Suprapubic skin (tissue), 4 donors: Measurements from ENCODE around the gene DOK5.

Experiments used
- CTCF ChIP-seq, 2 donors: fragments of 200-600 bp in 1 of 2; fragments of 450-650 bp in 1 of 2; sonication (generic) in 1 of 2; IDR thresholded peaks; one replicate each; pipeline ENCODE4 v1.5.1; 2016 to 2019; ENCODE audit warnings: antibody characterized with exemption in 2 of 2, mild to moderate bottlenecking in 1 of 2, moderate library complexity in 1 of 2
- EP300 ChIP-seq: sonication (generic); formaldehyde crosslinking; IDR thresholded peaks from one replicate; pipeline ENCODE4 v1.6.1; 2017; ENCODE audit warnings: antibody characterized with exemption
- POLR2A ChIP-seq, 2 donors: fragments of 450-650 bp; IDR thresholded peaks; one replicate each; pipeline ENCODE4 v1.6.1; 2017; ENCODE audit warnings: antibody characterized with exemption in 2 of 2, mild to moderate bottlenecking in 2 of 2, moderate library complexity in 2 of 2
- POLR2AphosphoS5 ChIP-seq, 3 donors: sonication (generic); formaldehyde crosslinking; IDR thresholded peaks; one replicate each; pipeline ENCODE4 v1.6.1; 2017; ENCODE audit warnings: antibody characterized with exemption in 3 of 3

- no peak for TF ChIP-seq CTCF (IDR thresholded peaks at IDR 0.05)
- no peak for TF ChIP-seq POLR2AphosphoS5 (IDR thresholded peaks at IDR 0.05)
- TF ChIP-seq EP300, result no peak
- TF ChIP-seq POLR2A (IDR thresholded peaks at IDR 0.05), result no peak
Observed at GRCh38 chr20:54485631-54486030, 10.2 kb downstream of the DOK5 start.
